ENCODE results near the gene AXL. TPM values are rescaled to one million over a fixed set of nuclear protein-coding genes. Genes with fewer than 3 reads are reported as not detected.

The AXL gene
- total RNA-seq = 142 and 144 TPM in 2 replicates

GRCh38 chr19:41218615-41219507, at the start of gene AXL:
Gene AXL, plus strand, starts transcription at chr19:41219223. Its CDS starts 170 bp downstream, at chr19:41219393.

DNA sequence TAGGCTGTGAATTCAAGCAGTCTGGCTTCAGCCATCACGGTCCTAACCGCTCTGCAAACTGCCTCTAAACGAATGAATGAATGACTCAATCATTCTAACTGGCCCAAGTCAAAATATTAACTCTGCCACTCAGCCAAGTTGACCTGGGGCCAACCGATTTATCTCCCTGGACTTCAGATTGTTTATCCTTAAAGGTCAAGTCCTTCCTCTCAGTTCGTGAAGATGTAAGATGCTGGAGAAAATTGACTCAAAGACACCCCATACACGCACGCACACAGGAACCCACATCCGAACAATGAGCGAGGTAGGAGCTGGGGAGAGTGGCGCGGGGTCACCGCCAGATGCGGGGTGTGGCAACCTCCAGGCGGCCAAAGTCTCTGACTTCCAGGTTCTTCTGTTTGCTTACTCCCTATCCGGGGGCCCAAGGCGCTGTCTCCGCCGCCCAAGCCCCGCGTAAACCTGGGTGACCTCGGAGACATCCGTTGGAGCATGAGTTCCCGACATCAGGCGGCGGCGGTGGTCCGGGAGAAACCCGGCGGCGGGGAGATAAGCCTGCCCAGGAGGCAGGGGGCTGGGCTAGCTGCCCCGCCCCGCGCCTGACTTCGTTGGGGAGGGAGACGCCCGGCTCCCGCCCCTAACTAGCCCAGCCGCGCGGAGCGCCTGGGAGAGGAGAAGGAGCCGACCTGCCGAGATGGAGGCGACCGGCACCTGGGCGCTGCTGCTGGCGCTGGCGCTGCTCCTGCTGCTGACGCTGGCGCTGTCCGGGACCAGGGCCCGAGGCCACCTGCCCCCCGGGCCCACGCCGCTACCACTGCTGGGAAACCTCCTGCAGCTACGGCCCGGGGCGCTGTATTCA, 26.2 kb upstream of the AXL start, which contains the start of gene CYP2S1:
Gene CYP2S1 (plus strand): TSS at position 646 of the 856 bp plus-strand sequence. CDS start 46 bp downstream, at position 692.

DNA sequence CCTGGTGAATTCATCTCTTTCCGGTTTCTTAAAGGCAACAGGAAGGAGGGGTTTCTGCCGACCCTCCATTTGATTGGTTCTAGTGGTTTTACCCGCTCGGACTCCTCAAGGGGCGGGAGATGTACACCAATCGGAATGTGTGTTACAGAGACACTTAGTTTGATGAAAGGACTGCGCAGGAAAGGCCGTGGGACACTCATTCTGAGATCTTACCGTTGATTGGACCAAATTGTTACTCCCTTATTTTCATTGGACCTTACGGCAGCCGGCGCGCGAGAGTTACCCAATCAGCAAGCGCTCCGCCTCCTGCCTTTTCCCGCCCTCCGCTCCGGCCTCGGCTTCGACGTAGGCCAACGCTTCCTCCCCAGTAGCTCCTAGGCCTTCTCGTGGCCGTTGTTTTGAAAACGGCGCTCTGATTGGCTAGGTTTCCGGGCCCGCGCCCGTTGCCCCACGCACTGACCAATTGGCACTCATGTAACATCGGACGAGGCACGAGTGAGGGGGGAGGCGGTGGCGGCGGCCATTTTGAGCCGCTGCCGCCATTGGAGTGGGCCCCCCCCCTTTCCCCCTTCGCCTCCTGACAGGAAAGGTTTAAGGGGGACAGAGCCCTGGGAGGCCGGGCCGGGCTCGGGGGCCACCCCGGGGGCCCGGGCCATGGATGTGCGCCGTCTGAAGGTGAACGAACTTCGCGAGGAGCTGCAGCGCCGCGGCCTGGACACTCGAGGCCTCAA, 45.0 kb downstream of the AXL start, which contains the start of gene HNRNPUL1:
Gene HNRNPUL1 (plus strand): TSS at position 523 of the 731 bp plus-strand sequence. CDS start 132 bp downstream, at position 655.

DNA sequence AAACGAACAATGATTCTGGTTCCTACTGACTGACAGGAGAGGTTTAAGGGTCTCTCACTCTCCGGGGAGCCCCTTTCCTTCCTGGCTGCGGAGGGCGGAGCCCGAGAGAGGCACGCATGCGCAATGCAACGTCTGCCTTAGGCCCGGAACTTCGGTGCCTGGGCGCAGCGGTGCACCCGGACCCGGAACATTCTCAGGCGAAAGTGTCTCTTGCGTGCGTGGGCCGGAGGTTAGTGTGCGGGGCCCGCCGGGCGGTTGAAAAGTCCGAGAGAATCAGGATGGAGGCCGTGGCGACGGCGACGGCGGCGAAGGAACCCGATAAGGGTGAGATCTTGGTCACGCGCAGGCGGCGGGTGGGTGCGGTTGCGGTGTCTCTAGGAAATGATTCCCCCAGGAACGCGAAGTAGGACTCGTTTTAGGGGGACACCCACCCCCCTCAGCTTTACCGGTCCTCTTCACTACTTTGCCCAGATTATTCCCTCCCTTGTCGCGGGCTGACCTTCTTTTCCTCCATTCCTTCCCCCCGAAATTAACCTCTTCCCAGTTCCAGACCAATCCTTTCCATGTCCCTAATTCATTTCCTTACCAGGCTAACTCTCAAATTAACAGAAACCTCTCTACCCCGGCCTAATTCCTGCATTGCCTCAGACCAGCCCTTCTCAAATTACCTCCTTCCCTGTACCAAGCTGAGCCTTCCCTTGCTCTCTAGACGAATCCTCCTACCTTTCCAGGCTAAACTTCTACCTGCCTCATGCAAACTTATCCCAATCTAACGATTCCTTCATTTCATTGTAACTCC, 91.2 kb downstream of the AXL start, which contains the start of gene CCDC97:
Gene CCDC97 (plus strand): TSS at position 140 of the 799 bp plus-strand sequence. CDS start 139 bp downstream, at position 279.

Other genes starting within 250 kb of the AXL start
- gene CYP2B6, start 227.9 kb upstream of the AXL start, total RNA-seq = not detected in 2 replicates
- not detected in 2 replicates for gene CYP2A13, start 130.8 kb upstream of the AXL start, total RNA-seq
- gene CYP2F1, start 104.8 kb upstream of the AXL start, total RNA-seq = not detected in 2 replicates
- under 0.01 and 1.2 TPM in 2 replicates for gene CYP2S1, start 26.0 kb upstream of the AXL start, total RNA-seq
- gene HNRNPUL1, start 45.1 kb downstream of the AXL start, total RNA-seq = 126 and 129 TPM in 2 replicates
- 8.4 and 8.7 TPM in 2 replicates for gene CCDC97, start 90.9 kb downstream of the AXL start, total RNA-seq
- 14.4 and 19.6 TPM in 2 replicates for gene TGFB1, start 134.7 kb downstream of the AXL start, total RNA-seq
- gene B9D2, start 144.9 kb downstream of the AXL start, total RNA-seq = 8.9 and 13.1 TPM in 2 replicates
- 11.2 and 12.8 TPM in 2 replicates for gene TMEM91, start 157.3 kb downstream of the AXL start, total RNA-seq
- gene EXOSC5, start 178.1 kb downstream of the AXL start, total RNA-seq = 27.8 and 40.4 TPM in 2 replicates
- 40.6 and 41.6 TPM in 2 replicates for gene BCKDHA, start 178.6 kb downstream of the AXL start, total RNA-seq
- 2.5 and 5.5 TPM in 2 replicates for gene B3GNT8, start 208.2 kb downstream of the AXL start, total RNA-seq
- gene DMAC2, start 220.7 kb downstream of the AXL start, total RNA-seq = 51.6 and 56.0 TPM in 2 replicates
- not detected in 2 replicates for gene ERICH4, start 223.9 kb downstream of the AXL start, total RNA-seq

Measured in myometrial cell (primary cell).